Activated naive CD4-positive, alpha-beta T cell treated with anti-CD3 and anti-CD28 coated beads, Interleukin-2, amount 10 ng/mL, durations not matched to agents 7 days and 5 days (primary cell): ENCODE data around the gene TCF4.
A peak's percentile ranks its signal among the peaks of the same experiment; 100 is the strongest.

Experiments
- CTCF ChIA-PET: fragments of 350-600 bp; sonication (Branson Sonifier 250); formaldehyde crosslinking; loops from one replicate; lab custom pipeline; 2021; ENCODE audit warnings: antibody characterized with exemption; lab: Charles Lee
- DNase-seq: peaks from one replicate; pipeline ENCODE4 v3.0.0-alpha.2; 2020
- H3K27ac Mint-ChIP-seq: one replicate; pipeline ENCODE4 v1.8.0; 2021; ENCODE audit warnings: mild to moderate bottlenecking, moderate library complexity, mixed read lengths
- H3K27me3 Mint-ChIP-seq: one replicate; pipeline ENCODE4 v1.8.0; 2021; ENCODE audit warnings: mild to moderate bottlenecking, mixed read lengths
- H3K36me3 Mint-ChIP-seq: one replicate; pipeline ENCODE4 v1.8.0; 2021; ENCODE audit warnings: mixed read lengths
- H3K4me1 Mint-ChIP-seq: one replicate; pipeline ENCODE4 v1.8.0; 2021; ENCODE audit warnings: mixed read lengths
- H3K4me3 Mint-ChIP-seq: one replicate; pipeline ENCODE4 v1.8.0; 2021; ENCODE audit warnings: mild to moderate bottlenecking, moderate library complexity, mixed read lengths
- H3K9me3 Mint-ChIP-seq: one replicate; pipeline ENCODE4 v1.8.0; 2021; ENCODE audit warnings: mixed read lengths

Gene TCF4

DNA sequence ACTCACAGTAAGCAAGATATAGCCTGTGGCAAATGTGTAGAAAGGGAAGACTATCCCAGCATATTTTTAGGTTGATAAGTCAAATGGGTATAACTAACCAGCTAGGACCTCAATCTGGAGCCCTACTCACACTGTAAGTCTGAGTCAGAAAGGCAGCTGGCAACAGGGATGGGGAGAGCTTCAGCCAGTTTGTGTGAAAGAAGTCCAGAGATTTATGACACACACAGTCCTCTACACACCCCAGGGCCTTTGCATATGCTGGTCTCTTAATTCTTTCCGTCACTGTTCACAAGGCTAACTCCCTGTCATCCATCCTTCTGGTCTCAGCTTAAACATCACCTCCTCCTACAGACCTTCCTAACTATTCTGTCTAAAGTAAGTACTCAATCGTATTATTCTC lies 5.9 kb upstream of the TCF4 start:
- H3K4me1 Mint-ChIP-seq: peaks cover 8% of the 10 kb centered on the region
- H3K27me3 Mint-ChIP-seq: peaks cover 11% of the 10 kb centered on the region
- no peak overlapping the region for H3K4me3 Mint-ChIP-seq
- peaks cover 3% of the 10 kb centered on the region for H3K36me3 Mint-ChIP-seq
- no peak overlapping the region for H3K27ac Mint-ChIP-seq
- no peak for DNase-seq
- CTCF ChIA-PET: no interaction called here
- H3K9me3 Mint-ChIP-seq: no peaks in the 10 kb centered on the region

GRCh38 chr18:55592572-55592971 lies 4.6 kb upstream of the TCF4 start:
- CTCF ChIA-PET: no interaction called here
- Mint-ChIP-seq H3K9me3 (no peaks in the 10 kb centered on the region), H3K27ac (no peak overlapping the region), H3K27me3 (peaks cover 20% of the 10 kb centered on the region), H3K4me3 (no peak overlapping the region), H3K36me3 (peaks cover 6% of the 10 kb centered on the region), H3K4me1 (peaks cover 16% of the 10 kb centered on the region)
- DNase-seq: no peak

DNA sequence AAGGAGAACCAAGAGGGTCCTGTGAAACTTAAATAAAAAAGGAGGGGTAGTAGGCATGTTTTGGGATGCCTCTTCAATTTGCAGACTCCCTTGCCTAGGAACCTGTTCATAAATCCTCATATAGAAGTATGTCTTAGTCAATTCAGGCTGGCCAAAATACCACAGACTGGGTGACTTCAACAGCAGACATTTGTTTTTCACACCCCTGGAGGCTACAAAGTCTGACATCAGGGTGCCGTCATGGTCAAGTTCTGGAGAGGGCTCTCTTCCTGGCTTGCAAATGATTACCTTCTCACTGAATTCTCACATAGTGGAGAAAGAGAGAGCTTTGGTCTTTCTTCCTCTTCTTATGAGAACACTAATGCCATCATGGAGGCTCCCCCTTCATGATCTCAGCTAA lies 4.1 kb upstream of the TCF4 start:
- no peaks in the 10 kb centered on the region for H3K9me3 Mint-ChIP-seq
- H3K4me3 Mint-ChIP-seq: no peak overlapping the region
- H3K4me1 Mint-ChIP-seq: peaks cover 19% of the 10 kb centered on the region
- no peak overlapping the region for H3K27ac Mint-ChIP-seq
- no peak for DNase-seq
- CTCF ChIA-PET: no interaction called here
- H3K36me3 Mint-ChIP-seq: peaks cover 8% of the 10 kb centered on the region
- peaks cover 24% of the 10 kb centered on the region for H3K27me3 Mint-ChIP-seq

DNA sequence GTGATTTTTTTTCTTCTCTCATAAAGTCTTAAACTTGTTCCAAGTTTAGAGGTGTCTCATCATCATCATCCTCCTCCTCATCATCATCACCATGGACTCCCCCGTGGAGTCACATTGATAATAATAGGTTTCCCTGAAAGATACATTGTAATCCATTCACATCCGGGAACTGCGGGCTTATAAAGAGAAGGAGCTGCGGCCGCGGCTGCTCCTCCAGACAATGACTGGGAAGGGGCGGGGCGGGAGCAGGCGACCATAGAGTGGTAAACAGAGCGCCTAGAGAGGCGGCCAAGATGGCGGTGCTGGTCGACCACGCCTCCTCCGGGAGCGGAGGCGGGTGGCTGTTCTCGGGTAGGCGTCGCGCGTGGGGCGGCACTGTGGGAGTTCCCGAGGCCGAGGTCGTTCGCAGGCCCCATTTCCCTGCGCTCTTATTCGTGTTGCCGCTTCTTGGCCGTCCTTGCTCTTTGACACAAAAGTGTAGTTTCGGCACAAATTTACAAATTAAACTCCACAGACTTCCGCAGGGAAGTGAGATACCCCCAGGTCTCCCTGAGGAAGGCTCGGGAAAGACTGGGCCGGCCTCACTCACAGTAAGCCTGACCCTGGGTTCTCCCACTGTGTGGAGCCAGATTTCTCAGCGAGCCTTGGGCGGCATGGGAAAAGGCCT lies 1.8 kb upstream of the TCF4 start:
- peak; percentile 87 for DNase-seq
- CTCF ChIA-PET: no interaction called here
- Mint-ChIP-seq H3K27me3 (peaks cover 44% of the 10 kb centered on the region), H3K4me3 (peak overlapping the region; percentile 73), H3K36me3 (peaks cover 8% of the 10 kb centered on the region), H3K4me1 (peaks cover 32% of the 10 kb centered on the region), H3K9me3 (no peaks in the 10 kb centered on the region), H3K27ac (peak overlapping the region; percentile 66)

- CTCF ChIA-PET: no interaction called here
- H3K36me3 Mint-ChIP-seq: peaks cover 8% of the 10 kb centered on the region
- no peak for DNase-seq
- peaks cover 32% of the 10 kb centered on the region for H3K4me1 Mint-ChIP-seq
- no peaks in the 10 kb centered on the region for H3K9me3 Mint-ChIP-seq
- peaks cover 44% of the 10 kb centered on the region for H3K27me3 Mint-ChIP-seq
- peak overlapping the region; percentile 47 for H3K27ac Mint-ChIP-seq
- peak overlapping the region; percentile 70 for H3K4me3 Mint-ChIP-seq
Measured at GRCh38 chr18:55588870-55589595, 1.0 kb upstream of the TCF4 start.

DNA sequence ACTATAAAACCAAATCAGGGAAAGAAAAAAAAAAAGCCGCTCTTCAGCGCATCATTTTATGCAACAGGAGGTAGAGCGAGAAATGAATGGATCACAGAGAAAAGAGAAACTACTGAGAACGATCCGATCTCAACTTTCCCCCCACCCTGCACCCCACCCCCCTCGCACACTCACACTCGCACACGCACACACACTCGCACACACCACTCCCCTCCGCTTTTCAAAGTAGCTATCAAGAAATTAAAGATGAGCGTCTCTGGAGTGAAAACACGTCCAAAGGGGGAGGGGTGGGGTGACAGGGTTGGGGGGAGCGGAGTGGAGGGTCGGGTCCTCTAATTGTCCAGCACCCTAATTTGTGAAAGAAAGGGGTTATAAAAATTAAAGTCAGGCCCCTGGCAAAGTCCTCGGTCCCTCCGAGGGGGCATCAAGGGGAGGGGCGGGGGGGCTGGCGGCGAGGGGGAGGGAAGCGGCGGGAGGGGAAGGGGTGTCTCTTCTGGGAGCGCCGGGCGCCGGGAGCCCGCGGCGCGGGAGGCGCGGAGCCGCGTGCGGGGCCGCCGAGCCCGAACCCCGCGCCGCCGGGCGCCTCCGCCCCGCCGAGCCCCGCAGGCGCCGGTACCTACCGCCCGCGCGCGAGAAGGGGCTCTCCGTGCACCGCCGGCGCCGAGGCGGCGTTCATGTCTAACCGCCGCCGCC lies 428 bp downstream of the TCF4 start:
- CTCF ChIA-PET: no interaction called here

DNA sequence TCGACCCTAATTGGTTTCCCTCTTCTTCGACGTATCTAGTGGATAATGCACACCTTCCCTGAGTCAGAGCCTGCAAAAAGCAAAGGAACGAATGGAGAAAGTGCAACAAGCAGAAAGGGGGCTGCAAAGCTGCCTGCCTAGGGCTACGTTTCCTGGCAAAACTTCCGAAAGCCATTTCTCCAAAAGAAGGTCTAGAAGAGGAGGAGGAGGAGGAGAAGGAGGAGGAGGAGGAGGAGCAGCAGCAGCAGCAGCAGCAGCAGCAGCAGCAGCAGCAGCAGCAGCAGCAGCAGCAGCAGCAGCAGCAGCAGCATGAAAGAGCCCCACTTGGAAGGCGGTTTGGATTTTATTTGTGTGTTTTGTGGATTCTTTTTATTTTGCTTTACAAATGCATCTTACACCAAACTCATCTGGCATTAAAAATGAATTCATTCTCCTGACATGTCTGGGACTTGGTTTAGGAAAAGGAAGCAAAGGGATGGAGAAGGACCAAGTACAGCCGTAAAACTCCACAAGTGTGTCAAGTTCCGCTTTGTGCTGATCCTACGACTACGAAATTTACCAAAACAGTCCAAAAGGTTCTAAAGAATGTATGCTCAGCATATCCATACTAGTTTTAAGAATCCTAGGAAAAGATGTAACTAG lies 2.0 kb downstream of the TCF4 start:
- Mint-ChIP-seq H3K27ac (no peak overlapping the region), H3K9me3 (no peaks in the 10 kb centered on the region), H3K4me1 (peaks cover 32% of the 10 kb centered on the region), H3K36me3 (peaks cover 8% of the 10 kb centered on the region), H3K27me3 (peaks cover 44% of the 10 kb centered on the region), H3K4me3 (peak overlapping the region; percentile 5)
- CTCF ChIA-PET: no interaction called here
- no peak for DNase-seq

More for the DNA sequence above, 428 bp downstream of the TCF4 start:
- peak overlapping the region; percentile 80 for H3K4me3 Mint-ChIP-seq
- H3K36me3 Mint-ChIP-seq: peaks cover 8% of the 10 kb centered on the region
- peak overlapping the region; percentile 67 for H3K27ac Mint-ChIP-seq
- no peaks in the 10 kb centered on the region for H3K9me3 Mint-ChIP-seq
- peaks cover 32% of the 10 kb centered on the region for H3K4me1 Mint-ChIP-seq
- no peak for DNase-seq
- H3K27me3 Mint-ChIP-seq: peaks cover 44% of the 10 kb centered on the region

DNA sequence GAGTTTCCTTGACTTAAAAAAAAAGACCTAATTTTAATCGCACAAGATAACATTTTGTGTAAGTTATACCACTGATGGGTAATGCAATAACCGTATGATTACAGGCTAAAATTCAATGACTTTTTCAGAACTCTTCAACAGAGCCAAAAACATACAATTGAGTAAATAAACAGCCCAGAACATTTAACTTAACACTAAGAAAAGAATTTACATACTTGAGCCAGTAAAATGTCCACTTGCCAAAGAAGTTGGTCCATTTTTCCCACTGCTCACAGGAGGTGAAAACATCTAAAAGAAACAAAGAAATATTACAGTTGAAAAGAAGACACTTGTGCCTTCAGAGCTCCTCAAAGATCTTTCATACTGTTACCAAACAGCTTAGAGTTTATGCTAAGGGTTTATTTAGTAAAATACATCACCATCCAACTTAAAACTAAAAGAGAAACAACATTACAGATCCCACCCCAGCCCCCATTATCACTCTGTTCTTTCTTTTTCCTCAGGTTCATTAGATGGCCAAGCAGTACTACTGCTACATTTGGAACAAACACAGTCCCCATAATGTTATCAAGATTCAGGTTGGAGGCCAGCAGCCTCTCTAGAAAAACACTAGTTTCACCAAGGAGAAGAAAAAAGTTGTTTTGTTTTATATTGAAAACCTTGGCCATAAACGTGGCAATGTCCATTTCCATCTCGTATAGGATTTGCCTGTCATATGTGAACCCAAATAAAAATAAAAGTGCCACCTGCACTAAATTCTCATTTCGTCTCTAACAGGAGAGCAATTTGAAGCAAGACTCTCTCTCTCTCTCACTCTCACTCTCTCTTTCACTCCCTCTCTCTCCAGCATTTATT lies 2.7 kb downstream of the TCF4 start:
- H3K4me1 Mint-ChIP-seq: peaks cover 32% of the 10 kb centered on the region
- no peaks in the 10 kb centered on the region for H3K9me3 Mint-ChIP-seq
- no peak for DNase-seq
- H3K27ac Mint-ChIP-seq: no peak overlapping the region
- no peak overlapping the region for H3K4me3 Mint-ChIP-seq
- CTCF ChIA-PET: no interaction called here
- H3K27me3 Mint-ChIP-seq: peaks cover 43% of the 10 kb centered on the region
- peaks cover 8% of the 10 kb centered on the region for H3K36me3 Mint-ChIP-seq

GRCh38 chr18:55584201-55584600 lies 3.8 kb downstream of the TCF4 start:
- no peak for DNase-seq
- Mint-ChIP-seq H3K27me3 (peaks cover 33% of the 10 kb centered on the region), H3K27ac (no peak overlapping the region), H3K9me3 (no peaks in the 10 kb centered on the region), H3K36me3 (peaks cover 4% of the 10 kb centered on the region), H3K4me3 (no peak overlapping the region), H3K4me1 (peaks cover 27% of the 10 kb centered on the region)
- CTCF ChIA-PET: no interaction called here

DNA sequence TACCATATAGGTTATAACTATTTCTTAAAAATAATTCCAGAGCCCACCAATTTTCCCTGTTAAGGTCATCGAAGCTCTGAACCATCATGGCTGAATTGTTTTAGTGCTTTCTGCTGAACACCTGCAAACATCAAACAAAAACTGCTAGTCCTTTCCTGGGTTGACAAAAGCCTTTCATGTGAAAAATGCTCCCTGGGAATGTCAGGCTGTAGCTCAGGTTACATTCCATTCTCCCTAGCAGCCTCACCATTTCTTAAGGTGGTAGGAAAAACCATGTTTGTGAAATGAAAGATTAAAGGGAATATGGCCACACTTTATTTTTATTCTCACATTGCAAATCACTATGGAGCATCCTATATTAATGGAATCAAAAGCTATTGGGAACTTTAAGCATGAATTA lies 5.7 kb downstream of the TCF4 start:
- Mint-ChIP-seq H3K27me3 (peaks cover 22% of the 10 kb centered on the region), H3K9me3 (no peaks in the 10 kb centered on the region), H3K4me3 (no peak overlapping the region), H3K27ac (no peak overlapping the region), H3K36me3 (peaks cover 1% of the 10 kb centered on the region), H3K4me1 (peaks cover 14% of the 10 kb centered on the region)
- no peak for DNase-seq
- CTCF ChIA-PET: interaction anchor here (0.6 kb wide), 1 partner anchor 13 kb away, joined by 3 read pairs; no protein-coding TSS in a partner anchor

- H3K4me3 Mint-ChIP-seq: no peak overlapping the region
- no peaks in the 10 kb centered on the region for H3K9me3 Mint-ChIP-seq
- no peaks in the 10 kb centered on the region for H3K36me3 Mint-ChIP-seq
- no peak for DNase-seq
- H3K4me1 Mint-ChIP-seq: no peaks in the 10 kb centered on the region
- no peaks in the 10 kb centered on the region for H3K27me3 Mint-ChIP-seq
- H3K27ac Mint-ChIP-seq: no peak overlapping the region
- CTCF ChIA-PET: no interaction called here
Measured at GRCh38 chr18:55579501-55580270, 8.3 kb downstream of the TCF4 start.

GRCh38 chr18:55577812-55578539 lies 10.0 kb downstream of the TCF4 start:
- Mint-ChIP-seq H3K27ac (no peak overlapping the region), H3K4me3 (no peak overlapping the region), H3K36me3 (no peaks in the 10 kb centered on the region), H3K4me1 (no peaks in the 10 kb centered on the region), H3K27me3 (no peaks in the 10 kb centered on the region), H3K9me3 (no peaks in the 10 kb centered on the region)
- DNase-seq: no peak
- CTCF ChIA-PET: no interaction called here

- DNase-seq: no peak
- CTCF ChIA-PET: no interaction called here
- Mint-ChIP-seq H3K9me3 (no peaks in the 10 kb centered on the region), H3K4me3 (no peak overlapping the region), H3K27ac (no peak overlapping the region), H3K36me3 (no peaks in the 10 kb centered on the region), H3K4me1 (no peaks in the 10 kb centered on the region), H3K27me3 (no peaks in the 10 kb centered on the region)
Measured at GRCh38 chr18:55576001-55576400, 12.0 kb downstream of the TCF4 start.
